Activated CD4-positive, alpha-beta memory T cell treated with anti-CD3 and anti-CD28 coated beads for 36 hours (primary cell): ENCODE results near the gene ANKMY1. TPM values are rescaled to one million over a fixed set of nuclear protein-coding genes. Genes with fewer than 3 reads are reported as not detected.
"Not testable (repeated sequence)": the region's sequence is repeated elsewhere in the genome, so short reads cannot be mapped to it uniquely, and the experiment has no call there.

Experiments
- CTCF ChIA-PET: fragments of 350-600 bp; sonication (Branson Sonifier 250); formaldehyde crosslinking; loops from one replicate; lab custom pipeline; 2021; ENCODE audit warnings: antibody characterized with exemption, inconsistent platforms; lab: Charles Lee
- POLR2A ChIA-PET: fragments of 350-600 bp; sonication (Branson Sonifier 250); formaldehyde crosslinking; loops from one replicate; lab custom pipeline; 2021; ENCODE audit warnings: antibody characterized with exemption; lab: Charles Lee
- DNase-seq: peaks from one replicate; pipeline ENCODE4 v3.0.0-alpha.2; 2020
- H3K27ac Mint-ChIP-seq: one replicate; pipeline ENCODE4 v1.8.0; 2021; ENCODE audit warnings: mixed read lengths
- H3K27me3 Mint-ChIP-seq: one replicate; pipeline ENCODE4 v1.8.0; 2021; ENCODE audit warnings: mixed read lengths
- H3K36me3 Mint-ChIP-seq: one replicate; pipeline ENCODE4 v1.8.0; 2021; ENCODE audit warnings: mixed read lengths
- H3K4me1 Mint-ChIP-seq: one replicate; pipeline ENCODE4 v1.8.0; 2021; ENCODE audit warnings: low read depth, mixed read lengths
- H3K4me3 Mint-ChIP-seq: one replicate; pipeline ENCODE4 v1.8.0; 2021; ENCODE audit warnings: mild to moderate bottlenecking, mixed read lengths
- H3K9me3 Mint-ChIP-seq: one replicate; pipeline ENCODE4 v1.8.0; 2021; ENCODE audit warnings: mixed read lengths
- intact Hi-C: fragments of 100-400 bp; cut with micrococcal nuclease; formaldehyde crosslinking; loops from one replicate; pipeline ENCODE4 v1.15.1; 2023
- total RNA-seq, 2 experiments: library from RNA; stranded (reverse); gene quantifications; one replicate each; pipeline ENCODE4 v1.2.3, GENCODE V29; 2021

Gene ANKMY1
- total RNA-seq, 2 experiments from 2014 or later, result 18.4 to 19.1 TPM

DNA sequence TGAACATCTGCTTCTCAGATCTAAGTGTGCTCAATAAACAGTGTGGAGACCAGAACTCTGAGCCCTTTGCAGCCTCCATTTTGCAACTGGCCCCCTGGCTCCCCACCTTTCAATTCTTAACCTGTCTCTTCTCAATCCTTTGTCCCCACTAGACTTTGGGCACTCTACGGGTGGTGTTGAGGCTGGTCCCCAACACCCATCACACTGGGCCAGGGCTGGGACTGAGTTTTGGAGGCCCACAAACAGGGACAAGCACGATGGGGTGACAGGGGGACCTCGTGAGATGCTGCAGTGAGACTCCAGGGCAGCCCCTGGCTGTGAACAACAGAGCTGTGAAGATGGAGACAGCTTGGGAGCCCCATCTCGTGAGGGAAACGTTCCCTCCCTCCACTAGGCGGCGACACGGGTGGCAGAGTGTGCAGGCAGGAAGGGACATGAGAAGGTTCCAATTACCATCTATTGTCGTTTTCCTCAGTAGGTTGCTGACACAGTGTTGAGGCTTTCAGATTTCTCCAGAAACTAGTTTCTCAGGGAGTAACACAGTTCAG lies 1.2 kb downstream of the ANKMY1 start:
- ChIA-PET CTCF (interaction anchor here (0.7 to 3.5 kb wide), 8 partner anchors 10 to 148 kb away, joined by 3 to 13 read pairs (median 5); partner anchors contain the start of gene CAPN10), POLR2A (interaction anchor here (1.7 to 2.5 kb wide), 2 partner anchors 12 to 23 kb away, joined by 3 to 7 read pairs; partner anchors contain the start of gene RNPEPL1)
- Mint-ChIP-seq H3K4me1 (peaks cover 37% of the 10 kb centered on the region), H3K9me3 (peaks cover 2% of the 10 kb centered on the region), H3K27me3 (no peaks in the 10 kb centered on the region), H3K36me3 (peaks cover 25% of the 10 kb centered on the region), H3K27ac (no peak overlapping the region), H3K4me3 (no peak overlapping the region)
- intact Hi-C loops, result no loop called here
- DNase-seq, result peak; percentile 82

DNA sequence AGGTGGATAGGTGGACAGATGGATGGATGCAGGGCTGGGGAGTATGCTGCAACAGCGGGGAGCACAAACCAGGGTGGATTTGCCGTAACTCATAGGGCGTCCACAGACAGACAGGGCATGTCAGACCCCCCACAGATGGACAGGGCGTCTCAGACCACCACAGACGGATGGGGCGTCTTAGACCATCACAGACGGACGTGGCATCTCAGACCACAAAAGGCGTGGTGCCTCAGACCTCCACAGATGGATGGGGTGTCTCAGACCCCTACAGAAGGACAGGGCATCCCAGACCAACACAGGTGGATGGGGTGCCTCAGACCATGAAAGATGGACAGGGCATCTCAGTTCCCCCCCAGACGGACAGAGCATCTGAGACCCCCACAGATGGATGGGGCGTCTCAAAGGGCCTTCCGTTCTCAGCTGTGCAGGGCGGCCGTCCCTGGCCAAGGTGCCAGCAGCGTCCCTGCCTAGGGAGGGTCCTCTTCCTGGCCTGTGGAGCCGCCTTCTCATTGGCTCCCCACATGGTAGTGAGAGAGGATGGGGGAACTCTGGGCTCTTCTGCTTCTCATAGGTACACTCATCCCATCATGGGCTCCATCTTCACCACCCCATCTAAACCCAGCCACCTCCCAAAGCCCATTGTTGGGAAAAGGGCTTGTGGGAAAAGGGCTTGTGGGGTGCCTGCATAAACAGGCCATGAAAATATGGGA lies 2.1 kb downstream of the ANKMY1 start:
- Mint-ChIP-seq H3K9me3 (peaks cover 10% of the 10 kb centered on the region), H3K27ac (no peak overlapping the region), H3K4me1 (peaks cover 33% of the 10 kb centered on the region), H3K27me3 (no peaks in the 10 kb centered on the region), H3K4me3 (no peak overlapping the region), H3K36me3 (peaks cover 31% of the 10 kb centered on the region)
- intact Hi-C loops, result no loop called here
- ChIA-PET CTCF (interaction anchor here (1.5 to 3.5 kb wide), 3 partner anchors 11 to 42 kb away, joined by 3 to 10 read pairs (median 8); no protein-coding TSS in a partner anchor), POLR2A (interaction anchor here (2.5 kb wide), 1 partner anchor 24 kb away, joined by 7 read pairs; no protein-coding TSS in a partner anchor)
- no peak for DNase-seq

DNA sequence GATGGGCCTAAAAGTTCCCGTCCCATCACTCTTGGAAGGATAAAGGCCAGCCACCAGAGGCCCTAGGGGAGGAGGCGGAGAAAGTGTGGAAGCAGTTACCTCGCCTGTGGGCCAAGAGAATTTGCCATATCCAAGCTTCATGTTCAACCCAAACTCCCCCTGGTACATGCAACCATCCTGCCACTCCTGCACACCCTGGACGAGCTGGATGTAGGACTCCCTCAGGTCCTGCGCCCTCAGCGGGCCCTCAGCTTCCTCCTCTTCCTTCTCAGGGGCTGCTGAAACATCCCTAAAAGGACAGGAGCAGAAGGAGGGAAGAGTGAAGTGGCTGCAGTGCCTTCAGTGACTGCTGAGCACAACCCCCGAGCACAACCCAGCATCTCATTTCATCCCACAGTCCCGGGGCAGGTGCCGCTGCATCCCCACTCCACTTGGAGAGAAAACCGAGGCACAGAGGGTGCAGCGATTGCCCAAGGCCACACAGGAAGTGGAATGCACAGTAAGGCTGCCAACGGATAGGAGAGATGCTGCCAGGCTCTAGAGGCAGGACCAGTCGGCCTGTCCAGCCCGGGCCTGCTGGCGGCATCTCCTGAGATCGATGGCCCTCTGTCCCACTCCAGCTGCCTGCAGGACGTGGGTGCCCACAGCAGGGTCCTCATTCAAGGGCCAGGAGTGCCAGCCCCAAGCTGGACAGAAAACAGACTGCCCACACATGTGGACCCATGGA lies 2.9 kb downstream of the ANKMY1 start:
- ChIA-PET CTCF (interaction anchor here (1.2 to 3.5 kb wide), 4 partner anchors 10 to 41 kb away, joined by 3 to 8 read pairs (median 3); partner anchors contain the start of gene CAPN10), POLR2A (no interaction called here)
- Mint-ChIP-seq H3K27ac (no peak overlapping the region), H3K27me3 (no peaks in the 10 kb centered on the region), H3K4me1 (peaks cover 32% of the 10 kb centered on the region), H3K4me3 (no peak overlapping the region), H3K36me3 (peaks cover 34% of the 10 kb centered on the region), H3K9me3 (peaks cover 12% of the 10 kb centered on the region)
- intact Hi-C loops, result no loop called here
- no peak for DNase-seq

DNA sequence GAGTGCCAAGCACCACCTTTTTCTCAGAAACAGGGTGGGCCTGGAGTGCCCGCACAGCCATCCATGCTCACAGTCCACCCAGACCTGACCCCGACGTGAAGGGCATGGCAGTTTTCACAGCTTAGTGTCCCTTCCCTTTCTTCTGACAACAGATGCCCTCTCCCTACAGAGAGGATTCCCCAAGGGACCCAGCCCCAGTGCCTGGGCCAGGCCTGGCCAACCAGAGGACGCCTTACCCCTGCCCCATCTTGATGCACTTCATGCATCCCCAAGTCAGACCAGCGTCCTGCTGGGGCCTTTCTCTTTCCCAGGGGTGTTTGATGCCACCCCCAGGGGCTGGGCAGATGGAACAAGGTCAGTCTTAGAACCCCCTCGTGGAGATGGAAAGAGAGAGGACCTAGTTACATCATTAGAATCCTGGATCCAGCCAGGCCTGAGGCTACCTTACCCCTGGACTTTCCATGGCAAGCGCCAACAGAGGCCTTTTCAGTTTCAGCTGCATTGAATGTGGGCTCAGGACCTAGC lies 3.8 kb downstream of the ANKMY1 start:
- intact Hi-C loops, result no loop called here
- peaks cover 12% of the 10 kb centered on the region for H3K9me3 Mint-ChIP-seq
- H3K4me1 Mint-ChIP-seq, result peaks cover 23% of the 10 kb centered on the region
- H3K36me3 Mint-ChIP-seq, result peaks cover 33% of the 10 kb centered on the region
- H3K27ac Mint-ChIP-seq, result no peak overlapping the region
- POLR2A ChIA-PET, result no interaction called here
- CTCF ChIA-PET, result interaction anchor here (0.7 to 1.8 kb wide), 5 partner anchors 11 to 40 kb away, joined by 3 to 7 read pairs (median 3); partner anchors contain the start of gene CAPN10
- no peak overlapping the region for H3K4me3 Mint-ChIP-seq
- no peak for DNase-seq
- H3K27me3 Mint-ChIP-seq, result no peaks in the 10 kb centered on the region

DNA sequence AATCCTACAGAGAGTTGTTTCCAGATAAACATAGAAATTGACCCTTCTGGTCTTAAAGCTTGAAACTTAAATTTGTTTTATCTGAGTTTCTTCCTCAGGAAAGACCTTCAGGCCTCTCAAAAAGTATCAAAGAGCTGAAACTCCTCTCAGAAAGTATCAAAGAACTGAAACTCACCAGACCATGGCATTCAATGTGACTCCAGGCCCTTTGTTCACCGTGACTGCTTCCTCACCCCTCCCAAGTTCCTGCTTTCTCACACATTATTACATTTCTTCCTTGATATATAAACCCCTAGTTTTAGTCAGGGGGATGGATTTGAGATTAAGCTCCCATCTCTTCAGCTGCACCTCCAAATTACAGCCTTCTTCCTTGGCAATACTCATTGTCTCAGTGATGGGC lies 6.0 kb downstream of the ANKMY1 start:
- H3K4me3 Mint-ChIP-seq, result no peak overlapping the region
- H3K27me3 Mint-ChIP-seq, result no peaks in the 10 kb centered on the region
- DNase-seq, result no peak
- intact Hi-C loops, result no loop called here
- peaks cover 12% of the 10 kb centered on the region for H3K9me3 Mint-ChIP-seq
- ChIA-PET POLR2A (no interaction called here), CTCF (interaction anchor here (1.3 to 1.5 kb wide), 2 partner anchors 13 to 38 kb away, joined by 5 to 7 read pairs; no protein-coding TSS in a partner anchor)
- peaks cover 6% of the 10 kb centered on the region for H3K4me1 Mint-ChIP-seq
- peaks cover 32% of the 10 kb centered on the region for H3K36me3 Mint-ChIP-seq
- H3K27ac Mint-ChIP-seq, result no peak overlapping the region

DNA sequence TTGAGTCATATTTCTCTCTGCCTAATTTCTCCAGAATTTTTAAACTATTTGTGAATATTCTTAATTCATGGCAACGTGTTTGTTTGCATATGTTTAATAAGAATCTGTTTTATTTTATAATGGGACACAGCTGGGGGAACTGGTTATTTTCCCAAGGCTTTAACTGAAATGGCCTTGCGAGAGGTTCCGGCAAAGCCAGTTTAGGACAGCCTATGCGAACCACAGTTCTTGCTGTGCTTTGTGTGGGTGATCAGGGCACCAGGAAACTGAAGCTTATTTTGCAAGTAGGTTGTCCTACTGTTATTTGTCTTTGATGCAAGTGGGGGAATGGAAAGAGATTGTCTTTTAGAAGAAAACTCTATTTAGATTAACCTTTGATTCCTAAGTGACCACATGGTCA lies 6.5 kb downstream of the ANKMY1 start:
- DNase-seq, result no peak
- ChIA-PET POLR2A (no interaction called here), CTCF (interaction anchor here (1.3 to 1.5 kb wide), 2 partner anchors 14 to 37 kb away, joined by 5 to 7 read pairs; no protein-coding TSS in a partner anchor)
- Mint-ChIP-seq H3K27ac (no peak overlapping the region), H3K36me3 (peaks cover 32% of the 10 kb centered on the region), H3K27me3 (no peaks in the 10 kb centered on the region), H3K4me3 (no peak overlapping the region), H3K9me3 (peaks cover 12% of the 10 kb centered on the region), H3K4me1 (peaks cover under 1% of the 10 kb centered on the region)
- intact Hi-C loops, result no loop called here

DNA sequence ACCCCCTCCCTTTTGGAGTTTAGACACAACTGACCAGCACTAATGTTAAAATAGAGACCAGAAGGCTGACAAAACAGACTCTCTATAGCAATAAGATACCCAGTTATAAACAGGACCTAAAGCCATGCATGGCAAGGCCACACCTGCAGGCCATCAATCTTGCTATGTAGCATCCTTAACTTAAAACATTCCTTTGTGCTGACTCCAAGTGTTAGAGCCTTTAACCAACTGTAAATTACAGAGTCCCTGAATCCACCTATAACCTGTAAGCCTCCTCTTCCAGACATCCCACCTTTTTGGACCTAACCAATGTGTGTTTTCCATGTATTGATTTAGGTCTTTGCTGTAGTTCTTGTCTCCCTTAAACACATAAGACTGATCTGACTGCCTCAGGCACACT lies 17.9 kb downstream of the ANKMY1 start:
- ChIA-PET CTCF (interaction anchor here (1.6 kb wide), 1 partner anchor 26 kb away, joined by 5 read pairs; no protein-coding TSS in a partner anchor), POLR2A (no interaction called here)
- no peak for DNase-seq
- Mint-ChIP-seq H3K4me1 (peaks cover 4% of the 10 kb centered on the region), H3K4me3 (no peak overlapping the region), H3K27ac (no peak overlapping the region), H3K27me3 (no peaks in the 10 kb centered on the region), H3K9me3 (no peaks in the 10 kb centered on the region), H3K36me3 (peaks cover 43% of the 10 kb centered on the region)
- intact Hi-C loops, result no loop called here

DNA sequence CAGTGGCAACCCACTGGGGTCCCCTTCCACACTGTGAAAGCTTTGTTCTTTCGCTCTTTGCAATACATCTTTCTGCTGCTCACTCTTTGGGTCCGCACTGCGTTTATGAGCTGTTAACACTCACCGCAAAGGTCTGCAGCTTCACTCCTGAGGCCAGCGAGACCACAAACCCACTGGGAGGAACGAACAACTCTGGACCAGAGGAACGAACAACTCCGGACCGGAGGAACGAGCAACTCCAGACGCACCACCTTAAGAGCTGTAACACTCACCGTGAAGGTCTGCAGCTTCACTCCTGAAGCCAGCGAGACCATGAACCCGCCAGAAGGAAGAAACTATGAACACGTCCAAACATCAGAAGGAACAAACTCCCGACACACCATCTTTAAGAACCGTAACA lies 18.7 kb downstream of the ANKMY1 start:
- H3K36me3 Mint-ChIP-seq, result peaks cover 48% of the 10 kb centered on the region
- POLR2A ChIA-PET, intact Hi-C loops: not testable (repeated sequence)

DNA sequence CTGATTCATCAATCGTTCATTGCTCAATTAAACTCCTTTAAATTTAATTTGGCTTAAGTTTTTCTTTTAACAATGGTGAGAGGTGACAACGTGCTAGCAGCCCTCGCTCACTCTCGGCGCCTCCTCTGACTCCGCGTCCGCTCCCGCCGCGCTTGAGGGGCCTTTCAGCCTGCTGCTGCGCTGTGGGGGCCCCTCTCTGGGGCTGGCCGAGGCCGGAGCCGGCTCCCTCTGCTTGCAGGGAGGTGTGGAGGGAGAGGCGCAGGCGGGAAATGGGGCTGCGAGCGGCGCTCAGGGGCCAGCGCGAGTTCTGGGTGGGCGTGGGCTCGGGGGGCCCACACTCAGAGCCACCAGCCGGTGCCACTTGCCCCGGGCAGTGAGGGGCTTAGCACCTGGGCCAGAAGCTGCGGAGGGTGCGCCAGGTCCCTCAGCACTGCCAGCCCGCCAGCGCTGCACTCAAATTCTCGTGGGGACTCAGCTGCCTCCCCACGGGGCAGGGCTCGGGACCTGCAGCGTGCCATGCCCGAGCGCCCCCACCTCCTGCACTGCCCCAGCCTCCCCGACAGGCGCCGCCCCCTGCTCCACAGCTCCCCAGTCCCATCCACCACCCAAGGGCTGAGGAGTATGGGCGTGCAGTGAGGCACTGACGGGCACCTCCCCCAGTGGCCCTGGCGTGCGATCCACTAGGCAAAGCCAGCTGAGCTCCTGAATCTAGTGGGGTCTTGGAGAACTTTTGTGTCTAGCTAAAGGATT lies 19.6 kb downstream of the ANKMY1 start:
- no peaks in the 10 kb centered on the region for H3K27me3 Mint-ChIP-seq
- H3K9me3 Mint-ChIP-seq, result peaks cover 3% of the 10 kb centered on the region
- no peak for DNase-seq
- H3K4me3 Mint-ChIP-seq, result no peak overlapping the region
- peaks cover 2% of the 10 kb centered on the region for H3K4me1 Mint-ChIP-seq
- ChIA-PET POLR2A (no interaction called here), CTCF (no interaction called here)
- no peak overlapping the region for H3K27ac Mint-ChIP-seq
- intact Hi-C loops, result no loop called here
- peaks cover 53% of the 10 kb centered on the region for H3K36me3 Mint-ChIP-seq

More for the DNA sequence above, 18.7 kb downstream of the ANKMY1 start:
- CTCF ChIA-PET, result interaction anchor here (1.6 kb wide), 1 partner anchor 25 kb away, joined by 5 read pairs; no protein-coding TSS in a partner anchor
- H3K27me3 Mint-ChIP-seq, H3K9me3 Mint-ChIP-seq, H3K4me1 Mint-ChIP-seq, DNase-seq, H3K27ac Mint-ChIP-seq, H3K4me3 Mint-ChIP-seq: not testable (repeated sequence)

DNA sequence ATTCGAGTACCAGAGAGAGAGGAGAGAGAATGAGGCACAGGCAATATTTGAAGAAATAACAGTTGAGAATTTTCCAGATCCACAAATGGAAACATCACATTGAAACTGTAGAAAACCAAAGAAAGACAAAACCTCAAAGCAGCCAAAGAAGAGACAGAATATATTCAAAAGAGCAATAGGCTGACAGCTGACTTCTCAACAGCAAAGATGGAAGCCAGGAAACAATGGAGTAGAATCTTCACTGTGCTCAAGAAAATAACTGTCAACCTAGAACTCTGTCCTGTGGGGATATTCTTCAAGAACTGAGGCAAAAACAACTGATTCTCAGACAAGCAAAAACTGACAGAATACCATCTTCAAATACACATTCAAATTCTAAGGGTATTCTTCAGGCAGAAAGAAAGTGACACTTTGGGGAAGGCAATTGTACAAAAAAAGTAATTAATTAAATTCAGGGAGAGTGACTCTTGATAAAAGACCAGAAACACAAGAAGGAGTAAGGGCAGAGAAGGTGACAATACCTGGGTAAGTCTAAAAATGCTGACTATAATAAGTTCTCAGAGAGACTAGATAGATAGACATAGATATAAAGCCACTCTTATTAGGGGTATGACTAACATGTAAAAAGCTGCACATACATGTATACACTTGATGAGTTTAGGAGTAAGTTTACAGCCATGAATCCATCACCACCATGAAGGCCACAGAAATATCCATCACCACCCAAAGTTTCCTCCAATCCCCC lies 25.6 kb downstream of the ANKMY1 start:
- Mint-ChIP-seq H3K27me3 (no peaks in the 10 kb centered on the region), H3K4me3 (no peak overlapping the region), H3K36me3 (peaks cover 72% of the 10 kb centered on the region), H3K27ac (no peak overlapping the region), H3K9me3 (peaks cover 27% of the 10 kb centered on the region), H3K4me1 (no peaks in the 10 kb centered on the region)
- intact Hi-C loops, result no loop called here
- no peak for DNase-seq
- POLR2A ChIA-PET, result no interaction called here
- CTCF ChIA-PET, result no interaction called here

DNA sequence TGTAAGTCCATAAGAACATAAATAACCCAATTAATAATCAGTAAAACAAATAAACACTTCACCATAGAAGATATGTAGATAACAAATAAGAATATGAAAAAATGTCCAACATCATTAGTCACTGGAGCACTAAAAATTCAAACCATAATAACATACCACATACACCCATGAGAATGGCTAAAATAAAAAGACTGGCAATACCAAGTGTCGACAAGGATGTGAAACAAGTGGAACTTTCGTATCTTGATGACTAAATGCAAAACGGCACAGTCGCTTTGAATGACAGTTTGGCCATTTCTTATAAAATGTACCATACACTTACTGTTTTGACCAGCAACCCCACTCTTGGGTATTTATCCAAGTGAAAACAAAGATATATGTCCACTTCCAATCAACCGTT lies 26.8 kb downstream of the ANKMY1 start:
- H3K27me3 Mint-ChIP-seq, result no peaks in the 10 kb centered on the region
- no peak for DNase-seq
- intact Hi-C loops, result no loop called here
- POLR2A ChIA-PET, result no interaction called here
- H3K36me3 Mint-ChIP-seq, result peaks cover 79% of the 10 kb centered on the region
- no peak overlapping the region for H3K27ac Mint-ChIP-seq
- CTCF ChIA-PET, result interaction anchor here (1.7 kb wide), 1 partner anchor 17 kb away, joined by 4 read pairs; no protein-coding TSS in a partner anchor
- H3K9me3 Mint-ChIP-seq, result peaks cover 29% of the 10 kb centered on the region
- H3K4me3 Mint-ChIP-seq, result no peak overlapping the region
- H3K4me1 Mint-ChIP-seq, result no peaks in the 10 kb centered on the region
